PFSK-1 (cell line): ENCODE results near the gene RRP1.

Source experiments
- POLR2AphosphoS5 ChIP-seq: IDR thresholded peaks from 2 replicates; pipeline ENCODE4 v1.6.1; 2012; ENCODE audit warnings: low read depth, mild to moderate bottlenecking, control low read depth, low read length, moderate library complexity
- SIN3A ChIP-seq: IDR thresholded peaks from 2 replicates; pipeline ENCODE4 v1.6.1; 2012; ENCODE audit warnings: mild to moderate bottlenecking, low read length, moderate library complexity, borderline replicate concordance; ENCODE audit not compliant: insufficient read depth
- TAF1 ChIP-seq: IDR thresholded peaks from 2 replicates; pipeline ENCODE4 v1.6.1; 2012; ENCODE audit warnings: low read length, control low read depth, borderline replicate concordance; ENCODE audit not compliant: insufficient read depth
- TF ChIP-seq, protein P1 (sequence below), 2 experiments: IDR thresholded peaks; 2 replicates each; pipeline versions ENCODE4 v1.6.1 to v1.8.0; 2011 to 2012; ENCODE audit warnings: low read depth in 2 of 2, low read length in 2 of 2, control low read depth in 1 of 2, inconsistent platforms in 1 of 2, mild to moderate bottlenecking in 1 of 2, moderate library complexity in 1 of 2; ENCODE audit not compliant: insufficient read depth in 1 of 2

DNA sequence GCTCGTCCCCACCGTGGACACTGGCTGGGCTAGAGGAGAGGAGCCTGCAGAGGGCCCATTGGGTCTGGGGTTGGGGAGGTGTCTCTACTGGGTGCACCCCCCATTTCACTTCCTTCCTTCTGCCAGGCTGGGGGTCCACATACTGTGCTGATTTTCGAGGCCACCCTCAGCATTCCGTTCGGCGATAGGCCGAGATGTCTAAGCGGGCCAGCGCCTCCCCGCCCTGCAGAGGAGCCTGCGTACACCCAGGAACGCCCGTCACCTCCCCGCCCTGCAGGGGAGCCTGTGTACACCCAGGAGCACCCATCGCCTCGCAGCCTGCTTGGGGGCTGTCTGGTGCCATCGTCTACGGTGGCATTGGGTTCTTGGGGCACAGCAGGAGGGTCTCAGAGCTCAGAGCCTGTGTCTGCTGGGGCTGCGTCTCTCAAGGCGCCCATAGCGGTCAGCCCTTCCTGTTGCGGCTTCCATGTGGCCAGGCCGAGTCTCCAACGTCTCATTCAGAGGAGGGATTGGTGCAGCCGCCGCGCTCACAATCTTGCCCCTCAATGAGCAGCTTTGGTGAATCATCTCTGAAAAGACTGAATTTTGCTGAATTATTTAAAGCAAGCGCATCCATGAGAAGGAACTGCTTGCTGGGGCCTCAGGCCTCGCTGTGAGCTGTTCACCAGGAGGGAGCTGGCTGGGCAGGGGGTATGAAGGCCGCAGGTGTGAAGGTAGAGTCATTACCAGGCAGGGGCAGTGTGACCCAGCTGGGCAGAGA is 44.9 kb downstream of the RRP1 start:
- no peak for TF ChIP-seq POLR2AphosphoS5
- TF ChIP-seq SIN3A, result no peak
- no peak for TF ChIP-seq TAF1
- TF ChIP-seq, protein P1, sequence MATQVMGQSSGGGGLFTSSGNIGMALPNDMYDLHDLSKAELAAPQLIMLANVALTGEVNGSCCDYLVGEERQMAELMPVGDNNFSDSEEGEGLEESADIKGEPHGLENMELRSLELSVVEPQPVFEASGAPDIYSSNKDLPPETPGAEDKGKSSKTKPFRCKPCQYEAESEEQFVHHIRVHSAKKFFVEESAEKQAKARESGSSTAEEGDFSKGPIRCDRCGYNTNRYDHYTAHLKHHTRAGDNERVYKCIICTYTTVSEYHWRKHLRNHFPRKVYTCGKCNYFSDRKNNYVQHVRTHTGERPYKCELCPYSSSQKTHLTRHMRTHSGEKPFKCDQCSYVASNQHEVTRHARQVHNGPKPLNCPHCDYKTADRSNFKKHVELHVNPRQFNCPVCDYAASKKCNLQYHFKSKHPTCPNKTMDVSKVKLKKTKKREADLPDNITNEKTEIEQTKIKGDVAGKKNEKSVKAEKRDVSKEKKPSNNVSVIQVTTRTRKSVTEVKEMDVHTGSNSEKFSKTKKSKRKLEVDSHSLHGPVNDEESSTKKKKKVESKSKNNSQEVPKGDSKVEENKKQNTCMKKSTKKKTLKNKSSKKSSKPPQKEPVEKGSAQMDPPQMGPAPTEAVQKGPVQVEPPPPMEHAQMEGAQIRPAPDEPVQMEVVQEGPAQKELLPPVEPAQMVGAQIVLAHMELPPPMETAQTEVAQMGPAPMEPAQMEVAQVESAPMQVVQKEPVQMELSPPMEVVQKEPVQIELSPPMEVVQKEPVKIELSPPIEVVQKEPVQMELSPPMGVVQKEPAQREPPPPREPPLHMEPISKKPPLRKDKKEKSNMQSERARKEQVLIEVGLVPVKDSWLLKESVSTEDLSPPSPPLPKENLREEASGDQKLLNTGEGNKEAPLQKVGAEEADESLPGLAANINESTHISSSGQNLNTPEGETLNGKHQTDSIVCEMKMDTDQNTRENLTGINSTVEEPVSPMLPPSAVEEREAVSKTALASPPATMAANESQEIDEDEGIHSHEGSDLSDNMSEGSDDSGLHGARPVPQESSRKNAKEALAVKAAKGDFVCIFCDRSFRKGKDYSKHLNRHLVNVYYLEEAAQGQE (IDR thresholded peaks at IDR 0.05; ENCODE audit: insufficient read depth in 1 of 2, low read depth in 2 of 2, low read length in 2 of 2), result no peak
